Measurements from ENCODE around the gene CEP250. TPM values are rescaled to one million over a fixed set of nuclear protein-coding genes. Genes with fewer than 3 reads are reported as not detected.

The CEP250 gene
- total and polyA plus RNA-seq, 2 of the 4 experiments (the other 2 are of a cell fraction), result 22.7 to 35.1 TPM

- CTCF ChIA-PET, result no interaction called here
- Histone ChIP-seq H2BK15ac (ENCODE audit: low read depth, low read length) (no peak overlapping the region), H3K14ac (replicated peaks; ENCODE audit: low read depth, low read length) (no peak overlapping the region), H3K56ac (ENCODE audit: extremely low read depth, insufficient read depth, low read length) (no peak overlapping the region), H4K91ac (ENCODE audit: insufficient read depth, low read depth, low read length) (no peak overlapping the region), H2BK5ac (ENCODE audit: low read depth, low read length, poor library complexity, severe bottlenecking) (no peak overlapping the region), H2AK9ac (replicated peaks; ENCODE audit: low read depth, low read length, poor library complexity) (no peak overlapping the region), H3K9me3 (ENCODE audit: control insufficient read depth, insufficient read depth, low read length) (peaks cover 3% of the 10 kb centered on the region), H3K23ac (ENCODE audit: low read depth, low read length) (no peak overlapping the region), H2AK5ac (ENCODE audit: low read depth, low read length) (no peak overlapping the region), H2BK20ac (ENCODE audit: low read depth, low read length) (no peak overlapping the region), H3K36me3 (ENCODE audit: control insufficient read depth, insufficient read depth, low read length) (peaks cover 44% of the 10 kb centered on the region), H3K4me2 (ENCODE audit: low read depth, low read length) (no peak overlapping the region), H3K4me1 (ENCODE audit: control insufficient read depth, insufficient read depth, low read length) (no peaks in the 10 kb centered on the region), H3K27me3 (ENCODE audit: control insufficient read depth, insufficient read depth, low read length) (no peaks in the 10 kb centered on the region), H3K27ac (ENCODE audit: insufficient read depth, low read length) (no peak overlapping the region), H3K79me1 (ENCODE audit: low read depth in 1 of 2, low read length in 2 of 2) (no peaks in the 10 kb centered on the region), H3K9ac (ENCODE audit: low read depth, low read length) (no peak overlapping the region), H3K4me3 (ENCODE audit: insufficient read depth, low read depth, low read length) (no peak overlapping the region), H4K8ac (ENCODE audit: low read depth in 2 of 2, low read length in 2 of 2) (no peak overlapping the region), H3K18ac (ENCODE audit: low read depth, low read length) (no peak overlapping the region), H2AFZ (replicated peaks; ENCODE audit: low read length, poor library complexity) (no peak overlapping the region), H4K20me1 (ENCODE audit: insufficient read depth, low read length) (no peaks in the 10 kb centered on the region), H4K5ac (ENCODE audit: low read depth, low read length) (no peak overlapping the region), H3K4ac (ENCODE audit: low read depth, low read length) (no peak overlapping the region), H2BK120ac (ENCODE audit: low read depth, low read length) (no peak overlapping the region), H3K9me1 (ENCODE audit: insufficient read depth, low read length) (no peaks in the 10 kb centered on the region)
- ATAC-seq (ENCODE audit: low read depth), result no peak
- TF ChIP-seq RAD21 (IDR thresholded peaks at IDR 0.05; ENCODE audit: low read length), result no peak
- TF ChIP-seq, protein P1, sequence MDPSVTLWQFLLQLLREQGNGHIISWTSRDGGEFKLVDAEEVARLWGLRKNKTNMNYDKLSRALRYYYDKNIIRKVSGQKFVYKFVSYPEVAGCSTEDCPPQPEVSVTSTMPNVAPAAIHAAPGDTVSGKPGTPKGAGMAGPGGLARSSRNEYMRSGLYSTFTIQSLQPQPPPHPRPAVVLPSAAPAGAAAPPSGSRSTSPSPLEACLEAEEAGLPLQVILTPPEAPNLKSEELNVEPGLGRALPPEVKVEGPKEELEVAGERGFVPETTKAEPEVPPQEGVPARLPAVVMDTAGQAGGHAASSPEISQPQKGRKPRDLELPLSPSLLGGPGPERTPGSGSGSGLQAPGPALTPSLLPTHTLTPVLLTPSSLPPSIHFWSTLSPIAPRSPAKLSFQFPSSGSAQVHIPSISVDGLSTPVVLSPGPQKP (IDR thresholded peaks at IDR 0.05; ENCODE audit: borderline replicate concordance, low read depth, low read length), result no peak
- TF ChIP-seq NFE2L2 (IDR thresholded peaks at IDR 0.05; ENCODE audit: low read depth, low read length), result no peak
- TF ChIP-seq RCOR1 (IDR thresholded peaks at IDR 0.05; ENCODE audit: insufficient replicate concordance, low read length), result no peak
- TF ChIP-seq, protein P2, sequence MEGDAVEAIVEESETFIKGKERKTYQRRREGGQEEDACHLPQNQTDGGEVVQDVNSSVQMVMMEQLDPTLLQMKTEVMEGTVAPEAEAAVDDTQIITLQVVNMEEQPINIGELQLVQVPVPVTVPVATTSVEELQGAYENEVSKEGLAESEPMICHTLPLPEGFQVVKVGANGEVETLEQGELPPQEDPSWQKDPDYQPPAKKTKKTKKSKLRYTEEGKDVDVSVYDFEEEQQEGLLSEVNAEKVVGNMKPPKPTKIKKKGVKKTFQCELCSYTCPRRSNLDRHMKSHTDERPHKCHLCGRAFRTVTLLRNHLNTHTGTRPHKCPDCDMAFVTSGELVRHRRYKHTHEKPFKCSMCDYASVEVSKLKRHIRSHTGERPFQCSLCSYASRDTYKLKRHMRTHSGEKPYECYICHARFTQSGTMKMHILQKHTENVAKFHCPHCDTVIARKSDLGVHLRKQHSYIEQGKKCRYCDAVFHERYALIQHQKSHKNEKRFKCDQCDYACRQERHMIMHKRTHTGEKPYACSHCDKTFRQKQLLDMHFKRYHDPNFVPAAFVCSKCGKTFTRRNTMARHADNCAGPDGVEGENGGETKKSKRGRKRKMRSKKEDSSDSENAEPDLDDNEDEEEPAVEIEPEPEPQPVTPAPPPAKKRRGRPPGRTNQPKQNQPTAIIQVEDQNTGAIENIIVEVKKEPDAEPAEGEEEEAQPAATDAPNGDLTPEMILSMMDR (conservative IDR thresholded peaks at IDR 0.05; ENCODE audit: low read depth, low read length), result no peak
- no peak for TF ChIP-seq FOS (IDR thresholded peaks at IDR 0.05; ENCODE audit: low read depth, low read length)
- no peak for TF ChIP-seq BHLHE40 (IDR thresholded peaks at IDR 0.05; ENCODE audit: low read depth, low read length)
- no peak for TF ChIP-seq CHD1 (IDR thresholded peaks at IDR 0.05; ENCODE audit: low read depth, low read length)
- TF ChIP-seq POLR2A (IDR thresholded peaks at IDR 0.05; ENCODE audit: low read depth, low read length), result no peak
- no peak for TF ChIP-seq MAZ (IDR thresholded peaks at IDR 0.05; ENCODE audit: borderline replicate concordance, low read depth, low read length)
- TF ChIP-seq MAFK (IDR thresholded peaks at IDR 0.05; ENCODE audit: low read depth, low read length), result no peak
- no peak for TF ChIP-seq CEBPB (IDR thresholded peaks at IDR 0.05; ENCODE audit: low read depth, low read length)
- TF ChIP-seq MXI1 (IDR thresholded peaks at IDR 0.05; ENCODE audit: borderline replicate concordance, low read depth, low read length), result no peak
- no peak for TF ChIP-seq SMC3 (IDR thresholded peaks at IDR 0.05; ENCODE audit: low read depth, low read length)
- TF ChIP-seq, protein P3, sequence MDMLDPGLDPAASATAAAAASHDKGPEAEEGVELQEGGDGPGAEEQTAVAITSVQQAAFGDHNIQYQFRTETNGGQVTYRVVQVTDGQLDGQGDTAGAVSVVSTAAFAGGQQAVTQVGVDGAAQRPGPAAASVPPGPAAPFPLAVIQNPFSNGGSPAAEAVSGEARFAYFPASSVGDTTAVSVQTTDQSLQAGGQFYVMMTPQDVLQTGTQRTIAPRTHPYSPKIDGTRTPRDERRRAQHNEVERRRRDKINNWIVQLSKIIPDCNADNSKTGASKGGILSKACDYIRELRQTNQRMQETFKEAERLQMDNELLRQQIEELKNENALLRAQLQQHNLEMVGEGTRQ (IDR thresholded peaks at IDR 0.05; ENCODE audit: low read depth, low read length), result no peak
- no peak for TF ChIP-seq RFX5 (IDR thresholded peaks at IDR 0.05; ENCODE audit: low read depth, low read length)
- in situ Hi-C loops (cut with MboI; ENCODE audit: low sequenced_read_pairs) (no loop called here), dilution Hi-C loops (cut with HindIII; ENCODE audit: low sequenced_read_pairs, unreplicated experiment) (no loop called here), intact Hi-C loops (cut with micrococcal nuclease) (no loop called here)
- no peak for DNase-seq
- POLR2A ChIA-PET (ENCODE audit: unreplicated experiment), result interaction anchor here (0.6 kb wide), 1 partner anchor 62 kb away, joined by 3 read pairs; no protein-coding TSS in a partner anchor
- TSS peak; percentile 57 for BruUV-seq (replicated peaks)
- no CpG with 5 or more reads among the region's 5 CpGs for WGBS, 2 experiments (ENCODE audit: extremely low coverage in 2 of 2, insufficient read length in 1 of 2)
These were observed 24.4 kb downstream of the CEP250 start for GRCh38 chr20:35479798-35480197.
